NCI-H510A (cell line): ENCODE measurements around the gene TMX2.

Experiments used
- DNase-seq: peaks from one replicate; lab custom pipeline; 2025; lab: John Stamatoyannopoulos, UW

Gene TMX2

DNA sequence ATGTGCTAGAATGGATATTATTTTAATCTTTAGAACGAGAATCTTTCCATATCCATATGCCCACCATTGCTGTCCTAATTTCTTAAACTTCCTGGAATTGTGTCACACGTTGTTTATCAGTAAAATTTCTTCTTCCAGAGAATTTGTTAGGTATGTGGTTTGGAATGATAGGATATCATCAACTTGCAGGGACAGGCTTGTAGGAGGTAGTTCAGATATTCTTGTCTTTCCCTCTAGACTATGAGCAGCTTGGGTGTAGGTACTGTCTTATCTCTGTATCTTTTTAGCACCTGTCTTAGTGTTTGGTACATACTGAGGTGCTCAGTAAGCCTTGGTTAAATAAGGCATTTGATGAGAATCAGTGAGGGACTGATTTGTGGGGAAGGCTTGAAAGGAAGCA is 52.6 kb downstream of the TMX2 start:
- DNase-seq, result no peak

DNA sequence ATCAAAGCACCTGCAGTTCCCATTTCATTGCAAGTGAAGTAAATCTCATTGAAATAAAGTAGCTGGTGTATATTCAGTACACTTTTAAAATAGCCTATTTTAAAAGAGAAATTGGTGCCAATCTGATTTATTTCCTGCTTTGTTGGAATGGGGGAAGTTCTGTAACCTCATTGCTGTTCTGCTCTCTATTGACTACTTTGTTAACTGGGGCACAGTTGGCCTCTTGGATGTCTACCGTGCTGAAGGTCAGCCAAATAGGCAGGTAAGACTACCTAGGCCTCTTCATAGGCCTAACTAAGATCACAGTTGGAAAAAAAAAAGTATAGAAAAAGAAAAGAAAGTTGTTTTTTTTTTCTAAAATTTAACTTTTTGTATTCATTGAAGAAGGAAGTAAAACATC is 58.4 kb downstream of the TMX2 start:
- no peak for DNase-seq

DNA sequence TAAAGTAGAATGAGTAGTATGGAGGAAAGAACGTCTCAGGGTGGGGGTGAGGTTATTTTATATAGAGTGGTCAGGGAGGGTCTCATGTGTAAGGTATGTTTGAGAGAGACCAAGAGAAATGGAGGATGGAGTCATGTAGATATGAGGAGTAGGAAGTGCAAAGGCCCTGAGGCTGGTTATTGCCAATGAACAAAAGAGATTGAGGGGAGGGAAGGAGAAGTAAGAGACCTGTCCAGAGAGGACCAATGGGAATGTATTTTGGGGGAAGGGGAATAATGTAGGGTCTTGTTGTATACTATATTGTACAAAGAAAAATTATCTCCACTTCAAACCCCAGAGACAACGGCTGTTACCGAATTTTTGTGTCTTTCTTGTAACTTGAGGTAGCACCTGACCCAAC is 59.0 kb downstream of the TMX2 start:
- no peak for DNase-seq

- no peak for DNase-seq
These were observed 60.2 kb downstream of the TMX2 start for GRCh38 chr11:57772562-57772961.

- DNase-seq, result no peak
These were observed 60.7 kb downstream of the TMX2 start for GRCh38 chr11:57773026-57773598.

DNA sequence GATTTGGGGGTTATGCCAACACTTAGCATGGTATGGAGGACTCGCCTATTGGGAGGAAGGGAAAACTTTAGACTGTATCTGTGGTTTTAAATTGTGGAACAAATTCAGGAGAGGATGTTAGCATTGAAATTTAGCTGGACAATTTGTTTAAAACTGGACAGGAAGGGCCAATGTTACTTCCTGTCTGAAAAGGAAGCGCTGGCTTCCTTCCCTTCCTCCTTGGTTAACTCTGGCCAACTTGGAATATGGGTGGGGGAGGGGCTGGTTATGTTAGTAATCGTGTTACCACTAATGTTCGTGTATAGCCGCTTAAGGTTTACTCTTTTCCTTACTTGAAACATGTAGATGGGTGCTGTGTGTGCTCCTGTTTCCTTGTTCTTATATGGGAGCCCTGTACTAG is 63.1 kb downstream of the TMX2 start:
- no peak for DNase-seq

- no peak for DNase-seq
These were observed 63.7 kb downstream of the TMX2 start for GRCh38 chr11:57776031-57776521.

GRCh38 chr11:57776577-57777210 is 64.3 kb downstream of the TMX2 start:
- DNase-seq, result no peak

- no peak for DNase-seq
These were observed 65.5 kb downstream of the TMX2 start for GRCh38 chr11:57777969-57778317.

DNA sequence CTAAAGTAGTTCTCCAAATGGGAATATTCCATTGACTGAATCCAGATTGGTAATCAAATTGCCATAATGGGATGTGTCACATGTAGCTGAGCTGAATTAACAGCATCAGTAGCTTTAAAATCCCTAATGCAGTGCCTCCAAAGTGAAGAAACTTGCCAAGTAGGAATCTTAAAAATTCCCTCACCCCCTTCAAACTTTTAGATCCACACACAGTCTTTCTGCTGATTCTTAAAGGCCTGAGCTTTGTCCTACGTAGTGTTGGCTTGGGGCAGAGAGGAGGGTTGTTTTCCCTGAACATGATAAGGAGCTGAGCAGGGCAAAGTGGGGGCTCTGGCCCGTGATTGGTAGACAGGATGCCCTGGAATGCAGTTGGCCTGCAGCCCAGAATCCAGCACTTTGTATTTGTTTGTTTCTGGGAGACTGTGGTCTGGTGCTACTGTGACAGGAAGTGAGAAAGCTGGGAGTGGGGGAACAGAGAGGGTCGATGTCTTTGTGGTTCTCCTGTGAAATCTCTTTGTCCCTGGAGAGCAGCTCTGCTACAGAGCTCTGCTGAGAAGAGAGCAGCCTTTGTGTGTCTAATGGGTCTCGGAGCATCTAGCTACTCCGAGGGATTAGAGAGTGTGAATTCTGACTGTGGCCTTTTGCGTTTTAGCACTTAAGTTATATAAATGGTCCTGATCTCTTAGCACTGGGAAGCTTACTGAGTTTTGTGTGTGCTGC is 66.1 kb downstream of the TMX2 start:
- DNase-seq, result peak; percentile 35

DNA sequence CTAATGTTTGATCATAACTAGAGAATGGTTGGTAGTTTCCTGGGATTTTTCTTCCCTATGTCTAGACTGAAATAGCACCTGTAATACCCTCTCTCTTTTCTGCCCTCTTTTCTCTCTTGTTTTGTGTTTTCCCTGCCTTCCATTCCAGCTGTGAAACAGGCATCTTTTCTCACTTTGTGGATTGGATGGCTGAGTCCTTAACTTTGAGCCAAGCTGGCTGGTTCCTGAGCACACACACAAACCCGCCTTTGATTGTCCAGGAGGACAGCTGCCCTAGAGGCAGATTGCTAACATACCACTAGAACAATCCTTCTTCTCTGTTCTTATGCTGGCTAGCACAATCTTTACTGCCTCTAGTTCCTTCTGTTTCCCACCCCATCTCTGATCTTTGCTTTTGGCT is 66.9 kb downstream of the TMX2 start:
- DNase-seq, result no peak

- DNase-seq, result peak; percentile 60
These were observed 69.1 kb downstream of the TMX2 start for GRCh38 chr11:57781529-57781943.

DNA sequence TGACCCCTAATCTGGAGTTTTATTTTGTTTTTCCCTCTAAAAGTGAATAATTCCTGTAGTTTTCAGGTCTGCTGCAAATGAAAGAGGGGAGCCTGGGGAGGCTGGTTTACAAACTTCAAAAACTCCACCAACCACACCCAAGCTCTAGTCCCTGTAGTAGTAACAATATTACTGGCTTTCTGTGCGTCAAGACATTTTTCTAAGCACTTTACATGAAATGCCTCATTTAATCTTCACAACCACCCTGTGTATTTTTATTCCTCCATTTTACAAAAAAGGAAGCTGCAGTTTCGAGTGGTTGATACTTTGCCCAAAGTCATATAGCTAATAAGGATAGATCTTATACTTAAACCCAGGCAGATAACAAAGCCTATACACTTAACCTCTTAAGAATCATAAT is 72.7 kb downstream of the TMX2 start:
- no peak for DNase-seq

DNA sequence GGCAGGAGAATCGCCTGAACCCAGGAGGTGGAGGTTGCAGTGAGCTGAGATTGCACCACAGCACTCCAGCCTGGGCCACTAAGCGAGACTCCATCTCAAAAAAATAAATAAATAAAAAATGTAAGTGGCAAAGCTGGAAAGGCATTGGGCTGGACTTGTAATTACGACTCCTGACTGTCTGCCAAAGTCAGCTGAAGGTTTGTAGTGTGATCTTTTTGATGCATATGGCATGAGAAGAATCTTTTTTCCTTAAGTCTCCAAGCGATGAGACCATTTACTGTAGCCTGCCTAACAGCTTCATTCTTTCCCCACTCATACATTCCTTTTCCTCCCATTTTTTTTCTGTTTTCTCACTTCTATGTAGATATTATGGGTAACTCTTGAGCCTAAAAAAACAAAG is 74.0 kb downstream of the TMX2 start:
- DNase-seq, result no peak

DNA sequence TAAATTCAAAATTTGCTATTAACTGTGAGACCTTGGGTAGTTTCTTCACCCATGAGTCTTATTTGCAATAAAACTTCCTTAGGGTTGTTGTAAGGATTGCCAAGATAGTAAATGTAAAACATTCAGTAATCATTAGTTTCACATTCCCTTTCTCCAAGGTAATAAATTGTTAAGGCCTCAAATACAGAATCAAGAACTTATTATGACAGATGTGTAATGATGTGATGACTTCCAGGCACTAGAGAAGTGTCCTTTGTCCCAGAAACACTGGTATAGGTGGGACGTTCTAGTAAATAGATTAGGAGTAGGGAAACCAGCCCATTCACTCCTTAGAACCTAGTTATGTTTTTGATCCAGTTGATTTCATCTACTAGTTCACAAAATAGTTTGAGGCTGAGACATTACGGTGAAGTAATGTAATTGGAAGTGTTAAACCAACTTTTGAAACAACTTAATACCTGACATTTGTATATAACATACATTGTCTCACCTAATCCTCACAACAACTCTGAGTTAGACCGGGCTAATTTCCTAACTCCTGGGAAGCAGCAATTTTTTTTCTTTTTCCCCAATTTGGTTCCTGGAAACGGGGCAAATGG is 74.7 kb downstream of the TMX2 start:
- no peak for DNase-seq

- DNase-seq, result no peak
These were observed 75.7 kb downstream of the TMX2 start for GRCh38 chr11:57787920-57788702.

DNA sequence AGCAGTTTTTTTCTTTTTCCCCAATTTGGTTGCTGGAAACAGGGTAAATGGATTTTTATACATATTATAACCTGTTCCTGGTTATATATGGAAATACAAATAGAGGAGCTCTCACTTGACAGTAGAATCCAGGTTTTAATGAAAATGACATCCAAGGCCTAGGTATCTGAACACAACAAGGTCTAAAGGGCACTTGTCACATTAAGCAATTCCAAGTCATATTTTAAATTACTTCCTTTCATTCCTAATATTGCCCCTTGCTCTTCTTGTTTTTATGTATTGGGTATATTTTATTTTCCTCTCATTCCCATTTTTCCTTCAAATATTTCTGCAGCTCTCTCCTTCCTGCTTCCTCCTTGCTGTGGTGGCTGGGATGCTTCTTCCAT is 76.3 kb downstream of the TMX2 start:
- no peak for DNase-seq
